Measurements from ENCODE around the gene ITGA5.

GRCh38 chr12:54463034-54463433 is 44.0 kb upstream of the ITGA5 start:
- no peak for TF ChIP-seq CTCF (IDR thresholded peaks at IDR 0.05)
- TF ChIP-seq ZFX (IDR thresholded peaks at IDR 0.05; ENCODE audit: borderline replicate concordance): no peak
